HG03342 (cell line): ENCODE data around the gene PRSS12.
"Not testable (repeated sequence)": the region's sequence is repeated elsewhere in the genome, so short reads cannot be mapped to it uniquely, and the experiment has no call there.

Source experiments
- ATAC-seq: cut with Tn5 transposase; IDR thresholded peaks from one replicate; pipeline ENCODE4 v1.9.1; 2021; ENCODE audit warnings: mild to moderate bottlenecking, moderate library complexity; ENCODE audit not compliant: unreplicated experiment

The PRSS12 gene, protein sequence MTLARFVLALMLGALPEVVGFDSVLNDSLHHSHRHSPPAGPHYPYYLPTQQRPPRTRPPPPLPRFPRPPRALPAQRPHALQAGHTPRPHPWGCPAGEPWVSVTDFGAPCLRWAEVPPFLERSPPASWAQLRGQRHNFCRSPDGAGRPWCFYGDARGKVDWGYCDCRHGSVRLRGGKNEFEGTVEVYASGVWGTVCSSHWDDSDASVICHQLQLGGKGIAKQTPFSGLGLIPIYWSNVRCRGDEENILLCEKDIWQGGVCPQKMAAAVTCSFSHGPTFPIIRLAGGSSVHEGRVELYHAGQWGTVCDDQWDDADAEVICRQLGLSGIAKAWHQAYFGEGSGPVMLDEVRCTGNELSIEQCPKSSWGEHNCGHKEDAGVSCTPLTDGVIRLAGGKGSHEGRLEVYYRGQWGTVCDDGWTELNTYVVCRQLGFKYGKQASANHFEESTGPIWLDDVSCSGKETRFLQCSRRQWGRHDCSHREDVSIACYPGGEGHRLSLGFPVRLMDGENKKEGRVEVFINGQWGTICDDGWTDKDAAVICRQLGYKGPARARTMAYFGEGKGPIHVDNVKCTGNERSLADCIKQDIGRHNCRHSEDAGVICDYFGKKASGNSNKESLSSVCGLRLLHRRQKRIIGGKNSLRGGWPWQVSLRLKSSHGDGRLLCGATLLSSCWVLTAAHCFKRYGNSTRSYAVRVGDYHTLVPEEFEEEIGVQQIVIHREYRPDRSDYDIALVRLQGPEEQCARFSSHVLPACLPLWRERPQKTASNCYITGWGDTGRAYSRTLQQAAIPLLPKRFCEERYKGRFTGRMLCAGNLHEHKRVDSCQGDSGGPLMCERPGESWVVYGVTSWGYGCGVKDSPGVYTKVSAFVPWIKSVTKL

GRCh38 chr4:118352843-118353533, at the start of gene PRSS12:
Gene PRSS12 (minus strand): TSS chr4:118353003. CDS start chr4:118352720, 283 bp downstream.
- ATAC-seq = peak; percentile 98

GRCh38 chr4:118400356-118400755, 47.6 kb upstream of the PRSS12 start:
- ATAC-seq = no peak

DNA sequence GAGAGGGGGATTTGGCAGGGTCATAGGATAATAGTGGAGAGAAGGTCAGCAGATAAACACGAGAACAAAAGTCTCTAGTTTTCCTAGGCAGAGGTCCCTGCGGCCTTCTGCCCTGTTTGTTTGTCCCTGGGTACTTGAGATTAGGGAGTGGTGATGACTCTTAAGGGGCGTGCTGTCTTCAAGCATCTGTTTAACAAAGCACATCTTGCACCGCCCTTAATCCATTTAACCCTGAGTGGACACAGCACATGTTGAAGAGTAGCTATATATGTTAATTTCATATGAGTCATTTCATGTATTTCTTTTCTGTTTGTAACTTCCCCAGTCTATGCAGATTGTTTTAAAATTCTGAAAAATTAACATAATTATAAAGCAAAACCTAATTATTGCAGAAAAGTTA, 47.1 kb upstream of the PRSS12 start:
- ATAC-seq = not testable (repeated sequence)

DNA sequence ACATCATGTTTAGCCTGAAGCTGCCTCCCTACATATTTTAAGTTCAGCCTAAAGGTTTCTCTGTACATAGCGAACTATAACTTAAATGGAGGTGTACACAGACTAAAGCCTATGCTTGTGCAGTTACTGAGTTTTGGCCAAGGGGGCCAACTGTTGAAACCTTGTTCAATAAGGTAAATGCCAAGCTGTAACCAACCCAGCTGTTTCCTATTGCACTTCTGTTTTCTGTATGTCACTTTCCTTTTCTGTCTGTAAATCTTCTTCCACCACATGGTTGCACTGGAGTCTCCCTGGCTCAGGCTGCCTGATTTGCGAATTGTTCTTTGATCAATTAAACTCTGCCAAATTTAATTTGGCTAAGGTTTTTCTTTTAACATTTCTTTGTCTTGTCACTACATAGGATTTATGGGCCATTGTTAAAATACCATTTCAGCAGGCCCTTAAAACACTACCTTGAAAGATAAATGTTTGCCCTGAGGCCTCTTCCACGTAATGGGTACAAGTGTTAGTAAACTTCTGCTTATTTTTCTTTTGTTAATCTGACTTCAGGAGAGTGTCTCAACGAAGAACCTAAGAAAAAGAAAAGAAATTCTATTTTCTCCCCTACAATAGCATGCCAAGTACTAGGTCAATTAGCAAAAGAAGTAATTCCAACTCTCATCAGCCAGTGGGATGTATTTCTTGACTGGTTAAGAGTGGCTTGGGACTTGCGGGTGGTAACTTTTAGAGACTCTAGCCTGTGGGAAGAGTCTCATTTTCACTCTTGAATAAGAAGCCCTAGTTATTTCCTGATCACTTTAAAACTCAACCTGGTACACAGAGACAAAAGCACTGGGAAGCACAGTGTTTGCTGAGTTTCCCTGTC, 45.7 kb upstream of the PRSS12 start:
- ATAC-seq = peak; percentile 96

GRCh38 chr4:118397623-118397979, 44.8 kb upstream of the PRSS12 start:
- no peak for ATAC-seq

GRCh38 chr4:118396881-118397622, 44.2 kb upstream of the PRSS12 start:
- ATAC-seq = no peak

DNA sequence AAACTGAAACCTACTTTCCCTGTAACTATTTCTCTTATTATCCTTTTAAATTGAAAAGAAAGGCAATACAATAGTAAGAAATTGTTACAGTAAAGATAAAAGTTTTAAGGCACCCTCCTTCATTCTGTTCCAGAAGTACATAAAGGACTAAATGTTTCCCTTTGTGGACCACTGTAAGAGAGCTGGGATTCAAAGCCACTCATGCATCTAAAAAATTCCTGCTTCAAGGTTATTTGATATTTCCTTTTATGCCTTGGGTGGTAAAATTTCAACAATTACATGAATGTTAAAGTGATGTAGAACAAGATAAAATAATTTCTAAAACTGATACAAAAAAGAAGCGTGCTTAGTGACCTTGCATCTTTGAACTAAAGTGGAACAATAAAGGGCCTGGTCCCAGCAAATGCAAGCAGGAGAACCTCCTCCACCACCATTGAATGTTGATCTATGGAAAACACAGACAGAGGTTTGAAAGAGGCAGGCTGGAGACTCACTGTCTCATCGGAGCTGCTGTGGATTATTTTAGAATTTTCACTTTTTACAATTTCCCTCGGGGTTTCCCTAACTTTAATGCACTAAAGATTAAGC, 42.3 kb upstream of the PRSS12 start:
- ATAC-seq = no peak

DNA sequence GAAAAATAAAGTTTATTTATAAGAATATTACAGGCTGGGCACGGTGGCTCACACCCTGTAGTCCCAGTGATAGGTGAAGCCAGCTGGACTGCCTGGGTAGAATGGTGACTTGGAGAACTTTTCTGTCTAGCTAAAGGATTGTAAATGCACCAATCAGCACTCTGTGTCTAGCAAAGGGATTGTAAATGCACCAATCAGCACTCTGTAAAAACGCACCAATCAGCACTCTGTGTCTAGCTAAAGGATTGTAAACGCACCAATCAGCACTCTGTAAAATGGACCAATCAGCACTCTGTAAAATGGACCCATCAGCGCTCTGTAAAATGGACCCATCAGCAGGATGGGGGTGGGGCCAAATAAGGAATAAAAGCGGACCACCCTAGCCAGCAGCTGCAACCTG, 39.7 kb upstream of the PRSS12 start:
- ATAC-seq = not testable (repeated sequence)

DNA sequence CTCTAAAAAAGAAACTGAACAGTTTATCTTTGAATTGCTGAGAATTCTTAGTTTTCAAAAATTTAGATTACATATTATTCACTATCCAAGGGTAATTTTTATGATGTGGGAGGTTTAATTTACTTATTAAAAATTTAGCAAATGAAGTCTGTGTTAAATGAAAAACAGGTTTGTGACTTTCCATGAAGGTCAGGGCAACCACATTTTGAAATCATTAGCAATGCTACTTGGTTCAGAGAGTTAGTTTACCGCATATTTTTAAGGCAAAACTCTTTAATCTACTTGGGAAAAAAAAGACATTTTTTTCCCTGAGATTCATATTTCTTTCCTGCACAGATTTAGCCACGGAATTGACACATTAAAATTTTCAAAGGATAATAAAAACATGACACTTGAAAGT, 37.3 kb upstream of the PRSS12 start:
- ATAC-seq = no peak

- no peak for ATAC-seq
These were observed 36.9 kb upstream of the PRSS12 start for GRCh38 chr4:118389721-118390120.

- no peak for ATAC-seq
These were observed 35.8 kb upstream of the PRSS12 start for GRCh38 chr4:118388606-118389005.

GRCh38 chr4:118381902-118382301, 29.1 kb upstream of the PRSS12 start:
- ATAC-seq = no peak

- no peak for ATAC-seq
These were observed 20.9 kb upstream of the PRSS12 start for GRCh38 chr4:118373614-118374255.

DNA sequence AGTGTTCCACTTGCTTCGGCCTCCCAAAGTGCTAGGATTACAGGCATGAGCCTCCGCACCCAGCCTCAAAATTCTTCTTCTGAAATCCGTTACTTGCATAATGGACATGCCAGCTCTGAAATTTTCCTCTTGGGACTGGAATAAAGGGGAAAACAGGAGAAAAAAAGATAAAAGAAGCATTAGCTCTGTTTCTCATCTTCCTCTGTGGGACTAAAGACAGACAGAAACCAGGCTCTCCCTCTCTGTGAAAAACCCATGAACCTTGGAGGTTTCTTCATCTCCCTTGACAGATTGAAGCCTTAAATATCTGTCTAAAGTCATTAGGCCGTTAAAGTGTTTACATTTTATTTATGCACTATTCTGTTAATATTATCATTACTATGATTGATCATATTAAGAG, 19.4 kb upstream of the PRSS12 start:
- no peak for ATAC-seq

GRCh38 chr4:118369231-118369630, 16.4 kb upstream of the PRSS12 start:
- ATAC-seq = no peak

DNA sequence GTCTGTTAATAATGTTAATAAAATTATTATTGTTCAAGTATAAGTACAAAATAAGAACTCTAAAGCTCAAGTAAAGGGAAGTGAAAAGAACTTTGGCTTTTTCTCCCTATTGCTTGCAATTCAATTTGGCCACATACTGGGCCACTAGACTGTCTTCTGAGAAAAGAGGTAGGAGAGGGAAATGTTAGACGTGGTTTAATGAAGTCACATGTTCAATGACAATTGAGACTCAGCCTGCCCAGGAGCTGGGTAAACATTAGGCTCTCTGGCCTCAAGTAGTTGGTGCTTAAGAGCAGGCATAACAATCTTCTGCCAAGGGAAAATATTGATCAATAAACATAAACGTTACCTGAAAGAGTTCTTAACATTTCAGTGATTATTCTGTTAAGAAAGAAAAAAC, 15.1 kb upstream of the PRSS12 start:
- no peak for ATAC-seq

DNA sequence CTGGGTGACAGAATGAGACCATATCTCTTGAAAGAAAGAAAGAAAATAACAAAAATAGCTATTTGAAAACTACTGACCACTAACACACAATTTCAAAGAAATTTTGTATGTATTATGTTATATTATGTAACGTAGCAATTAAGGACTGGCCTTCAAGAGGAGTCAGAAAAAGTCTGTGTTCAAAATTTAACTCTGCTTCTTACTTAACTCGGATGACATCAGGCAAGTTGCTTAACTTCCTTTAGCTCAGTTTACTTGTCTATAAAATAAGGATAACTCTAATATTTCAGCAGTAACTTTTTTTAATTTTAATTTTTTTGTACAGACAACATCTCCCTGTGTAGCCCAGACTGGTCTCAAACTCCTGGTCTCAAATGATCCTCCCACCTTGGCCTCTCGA, 14.6 kb upstream of the PRSS12 start:
- ATAC-seq = no peak

DNA sequence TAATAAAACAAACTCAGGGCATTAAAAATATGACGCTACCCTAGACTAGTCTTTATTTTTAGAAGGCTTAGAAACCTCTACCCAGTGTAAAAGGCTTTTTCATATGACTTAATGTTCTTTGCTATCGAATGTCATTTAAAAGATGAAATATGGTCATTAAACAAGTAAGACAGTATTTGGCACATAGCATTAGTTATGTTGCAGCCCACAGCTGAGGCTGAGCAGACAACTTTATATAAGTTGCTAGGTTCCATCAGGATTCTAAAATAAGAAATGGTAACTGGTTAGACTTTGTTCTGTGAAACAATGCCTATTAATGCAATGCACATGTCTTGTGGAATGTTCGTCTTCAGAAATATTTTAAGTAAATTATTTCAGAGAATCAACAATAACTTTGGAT, 10.4 kb upstream of the PRSS12 start:
- ATAC-seq = no peak

GRCh38 chr4:118361192-118361591, 8.4 kb upstream of the PRSS12 start:
- ATAC-seq = no peak
